Keratinocyte (primary cell): ENCODE results near the gene TRIM10. TPM values are rescaled to one million over a fixed set of nuclear protein-coding genes. Genes with fewer than 3 reads are reported as not detected.
"Not testable (repeated sequence)": the region's sequence is repeated elsewhere in the genome, so short reads cannot be mapped to it uniquely, and the experiment has no call there.

Source experiments
- DNase-seq: peaks from one replicate; pipeline ENCODE4 v3.0.0-alpha.2; 2011; ENCODE audit warnings: low read depth, missing footprints, low spot score
- FAIRE-seq: peaks from 2 replicates; lab custom pipeline; 2011; peaks lifted over from hg19 to GRCh38; lab: Jason Lieb, UNC
- H2AFZ ChIP-seq: 2 replicates; pipeline ENCODE4 v1.6.0; 2012; ENCODE audit warnings: low read length, control low read depth, inconsistent platforms; ENCODE audit not compliant: control insufficient read depth
- H3K27ac ChIP-seq: 2 replicates; pipeline ENCODE4 v1.5.1; 2011; ENCODE audit warnings: low read length; ENCODE audit not compliant: control insufficient read depth, insufficient read depth
- H3K27me3 ChIP-seq: 3 replicates; pipeline ENCODE4 v1.6.0; 2011; ENCODE audit warnings: low read length; ENCODE audit not compliant: control insufficient read depth, insufficient read depth; ENCODE audit errors: extremely low read depth
- H3K36me3 ChIP-seq, 2 experiments: 2 replicates in 1 of 2; 3 replicates in 1 of 2; pipeline ENCODE4 v1.5.1; 2011; ENCODE audit warnings: low read length in 2 of 2, mild to moderate bottlenecking in 1 of 2; ENCODE audit not compliant: control insufficient read depth in 2 of 2, insufficient read depth in 2 of 2; ENCODE audit errors: extremely low read depth in 1 of 2
- H3K4me1 ChIP-seq: 3 replicates; pipeline ENCODE4 v1.5.1; 2011; ENCODE audit warnings: low read length; ENCODE audit not compliant: control insufficient read depth, insufficient read depth; ENCODE audit errors: extremely low read depth
- H3K4me2 ChIP-seq: 3 replicates; pipeline ENCODE4 v1.6.0; 2011; ENCODE audit warnings: low read depth, low read length; ENCODE audit not compliant: control insufficient read depth, insufficient read depth; ENCODE audit errors: extremely low read depth
- H3K4me3 ChIP-seq, 3 experiments: fragments of 200-600 bp in 1 of 3; sonication (generic) in 1 of 3; 2 replicates in 2 of 3; 3 replicates in 1 of 3; pipeline ENCODE4 v1.5.1; 2011 to 2016; ENCODE audit warnings: low read length in 3 of 3, mild to moderate bottlenecking in 3 of 3, control low read depth in 2 of 3, inconsistent platforms in 1 of 3, low read depth in 1 of 3, mixed read lengths in 1 of 3, mixed run types in 1 of 3, moderate library complexity in 1 of 3; ENCODE audit not compliant: control insufficient read depth in 2 of 3, insufficient read depth in 2 of 3; ENCODE audit errors: extremely low read depth in 1 of 3
- H3K79me2 ChIP-seq: 2 replicates; pipeline ENCODE4 v1.6.0; 2012; ENCODE audit warnings: low read length; ENCODE audit not compliant: control insufficient read depth, insufficient read depth
- H3K9ac ChIP-seq: 3 replicates; pipeline ENCODE4 v1.6.0; 2011; ENCODE audit warnings: low read length; ENCODE audit not compliant: control insufficient read depth, insufficient read depth; ENCODE audit errors: extremely low read depth
- H3K9me1 ChIP-seq: 3 replicates; pipeline ENCODE4 v1.6.0; 2011; ENCODE audit warnings: low read length; ENCODE audit not compliant: control insufficient read depth, insufficient read depth; ENCODE audit errors: extremely low read depth
- H3K9me3 ChIP-seq: 2 replicates; pipeline ENCODE4 v1.5.1; 2012; ENCODE audit warnings: low read depth, low read length; ENCODE audit not compliant: control insufficient read depth
- H4K20me1 ChIP-seq: 3 replicates; pipeline ENCODE4 v1.6.0; 2011; ENCODE audit warnings: low read length; ENCODE audit not compliant: control insufficient read depth, insufficient read depth; ENCODE audit errors: extremely low read depth
- CTCF ChIP-seq, 3 experiments: IDR thresholded peaks in 1 of 3; conservative IDR thresholded peaks in 1 of 3; optimal IDR thresholded peaks in 1 of 3; 2 replicates in 2 of 3; 3 replicates in 1 of 3; pipeline versions ENCODE3 to v1.5.1; 2011; ENCODE audit warnings: low read length in 3 of 3, mild to moderate bottlenecking in 3 of 3, moderate library complexity in 2 of 3, control low read depth in 1 of 3, inconsistent platforms in 1 of 3; ENCODE audit not compliant: insufficient read depth in 2 of 3; ENCODE audit errors: extremely low read depth in 1 of 3
- EZH2 ChIP-seq: IDR thresholded peaks from one replicate; pipeline ENCODE4 v1.6.1; 2012; ENCODE audit warnings: inconsistent platforms, mild to moderate bottlenecking, low read length, moderate library complexity
- dilution Hi-C: fragments of 300-500 bp; cut with MboI; formaldehyde crosslinking; loops from one replicate; pipeline ENCODE4 v1.7.0; 2020; ENCODE audit warnings: low sequenced_read_pairs; ENCODE audit not compliant: extremely low pct_ligation_motif_present
- polyA plus RNA-seq, 5 experiments: library from polyadenylated mRNA; depleted of rRNA in 3 of 5; stranded (reverse) in 3 of 5; stranded (forward) in 1 of 5; unstranded in 1 of 5; fragments of >200 nt; gene quantifications; 1 replicate in 1 of 5; 2 replicates in 3 of 5; 3 replicates in 1 of 5; pipeline versions ENCODE4 v1.2.1 to v1.2.3, GENCODE V29; 2011 to 2012; ENCODE audit warnings: missing spikeins in 2 of 5, low read depth in 1 of 5, low replicate concordance in 1 of 5

Gene TRIM10
- polyA plus RNA-seq, 1 donor (not counting 4 experiments of a cell fraction or from before 2014, with no cell fraction given): not detected

GRCh38 chr6:30143780-30144179, 17.2 kb downstream of the TRIM10 start:
- DNase-seq (no peak), FAIRE-seq (no peak)
- H3K4me1 ChIP-seq: no peaks in the 10 kb centered on the region
- no peak for TF ChIP-seq CTCF (optimal IDR thresholded peaks at IDR 0.05 in 1 of 3, IDR thresholded peaks at IDR 0.05 in 1 of 3, conservative IDR thresholded peaks at IDR 0.05 in 1 of 3; ENCODE audit: extremely low read depth in 1 of 3, insufficient read depth in 2 of 3, low read length in 3 of 3)
- no peak for TF ChIP-seq EZH2
- H4K20me1 ChIP-seq: no peaks in the 10 kb centered on the region
- no peak overlapping the region for H3K4me3 ChIP-seq
- H3K9me1 ChIP-seq: no peaks in the 10 kb centered on the region
- peaks cover 22% of the 10 kb centered on the region for H3K27me3 ChIP-seq
- no peaks in the 10 kb centered on the region for H3K79me2 ChIP-seq
- H3K4me2 ChIP-seq: no peak overlapping the region
- H3K36me3 ChIP-seq: no peaks in the 10 kb centered on the region
- no peak overlapping the region for H3K9ac ChIP-seq
- no peak overlapping the region for H2AFZ ChIP-seq
- dilution Hi-C loops: no loop called here
- H3K9me3 ChIP-seq: no peaks in the 10 kb centered on the region
- no peak overlapping the region for H3K27ac ChIP-seq

GRCh38 chr6:30142665-30143064, 18.3 kb downstream of the TRIM10 start:
- no peak overlapping the region for H2AFZ ChIP-seq
- H4K20me1 ChIP-seq: no peaks in the 10 kb centered on the region
- H3K27ac ChIP-seq: no peak overlapping the region
- no peak overlapping the region for H3K4me2 ChIP-seq
- no peaks in the 10 kb centered on the region for H3K36me3 ChIP-seq
- DNase-seq (no peak), FAIRE-seq (no peak)
- no peak overlapping the region for H3K4me3 ChIP-seq
- dilution Hi-C loops: no loop called here
- H3K9me3 ChIP-seq: no peaks in the 10 kb centered on the region
- no peak overlapping the region for H3K9ac ChIP-seq
- H3K9me1 ChIP-seq: no peaks in the 10 kb centered on the region
- no peaks in the 10 kb centered on the region for H3K79me2 ChIP-seq
- TF ChIP-seq EZH2 (no peak), CTCF (optimal IDR thresholded peaks at IDR 0.05 in 1 of 3, IDR thresholded peaks at IDR 0.05 in 1 of 3, conservative IDR thresholded peaks at IDR 0.05 in 1 of 3; ENCODE audit: extremely low read depth in 1 of 3, insufficient read depth in 2 of 3, low read length in 3 of 3) (no peak)
- H3K4me1 ChIP-seq: no peaks in the 10 kb centered on the region
- peaks cover 22% of the 10 kb centered on the region for H3K27me3 ChIP-seq

GRCh38 chr6:30140240-30140639, 20.8 kb downstream of the TRIM10 start:
- H4K20me1 ChIP-seq, H3K9me1 ChIP-seq, H3K27ac ChIP-seq, H3K4me1 ChIP-seq, H3K79me2 ChIP-seq, DNase-seq, H3K36me3 ChIP-seq, H3K9me3 ChIP-seq, H3K4me2 ChIP-seq, dilution Hi-C loops, H3K4me3 ChIP-seq, FAIRE-seq, H2AFZ ChIP-seq, H3K9ac ChIP-seq: not testable (repeated sequence)
- peaks cover 20% of the 10 kb centered on the region for H3K27me3 ChIP-seq
